Pancreas (tissue), 10 donors: Measurements from ENCODE around the gene ELL2. TPM values are rescaled to one million over a fixed set of nuclear protein-coding genes. Genes with fewer than 3 reads are reported as not detected.

Experiments used
- ATAC-seq, 4 donors: fragments of 200-7000 bp; cut with Tn5 transposase; one replicate each; pipeline versions ENCODE4 v1.8.0 to v1.9.1; 2020; ENCODE audit warnings: mild to moderate bottlenecking in 4 of 4, moderate library complexity in 4 of 4
- DNase-seq, 6 donors: peaks; one replicate each; pipeline ENCODE4 v3.0.0-alpha.2; 2020
- FAIRE-seq: peaks from 2 replicates; lab custom pipeline; 2012; peaks lifted over from hg19 to GRCh38; lab: Jason Lieb, UNC
- H3K27ac ChIP-seq, 4 donors: fragments of 200-600 bp; sonication (generic); 1 replicate in 3 of 4; 2 replicates in 1 of 4; pipeline versions ENCODE4 v1.5.0 to v1.8.0; 2020
- H3K27me3 ChIP-seq, 4 donors: fragments of 200-600 bp; one replicate each; pipeline ENCODE4 v1.8.0; 2021
- H3K36me3 ChIP-seq, 3 donors: fragments of 200-600 bp; sonication (generic) in 1 of 3; one replicate each; pipeline versions ENCODE4 v1.5.0 to v1.8.0; 2020 to 2021
- H3K4me1 ChIP-seq, 3 donors: fragments of 200-600 bp; one replicate each; pipeline ENCODE4 v1.8.0; 2021
- H3K4me3 ChIP-seq, 4 donors: fragments of 200-600 bp; sonication (generic) in 2 of 4; one replicate each; pipeline versions ENCODE4 v1.5.0 to v1.8.0; 2020 to 2021
- H3K9me3 ChIP-seq, 4 donors: fragments of 200-600 bp; one replicate each; pipeline ENCODE4 v1.8.0; 2021
- CTCF ChIP-seq, 4 donors: fragments of 200-600 bp; sonication (generic) in 3 of 4; IDR thresholded peaks; one replicate each; pipeline versions ENCODE4 v1.5.0 to v1.8.0; 2021; ENCODE audit warnings: antibody characterized with exemption in 4 of 4
- WGBS, 2 donors: extraction: QIAGEN DNeasy Blood & Tissue Kit; methylation state at CpG; one replicate each; pipeline ENCODE4 v1.1.7; 2013; 5-methylcytosine and 5-hydroxymethylcytosine counted together
- intact Hi-C, 3 donors: fragments of 100-400 bp; cut with DNase I; formaldehyde crosslinking; loops; one replicate each; pipeline versions ENCODE4 v1.11.1 to v1.14.2; 2022
- polyA plus RNA-seq, 2 donors: library from polyadenylated mRNA; stranded (reverse); fragments of 200-250 nt; gene quantifications; one replicate each; pipeline ENCODE4 v1.2.3, GENCODE V29; 2013
- total RNA-seq, 6 donors: library from RNA; stranded (reverse); fragmentation: NEBNext Ultra II Directional in 4 of 6; extraction: Animal tissue kit (Norgen Biotek cat#: 25700) in 4 of 6; gene quantifications; one replicate each; pipeline versions ENCODE4 v1.2.1 to v1.2.4, GENCODE V29; 2021 to 2023
- donor health status: healthy with polysubstance abuse.
- donor health status: DM: no; HTN: no; CAD: no; lungs with moderate emphysema.
- donor health status: DM: no; HTN: no; CAD: no.
- donor health status: control.
- donor health status: control.
- donor health status: Bipolar disorder and iron deficiency.
- donor health status: DM: yes; HTN: yes; CAD: no.
- donor health status: DM: no; HTN: no; CAD: no.
- donor health status: DM: no; HTN: no; CAD: no.
- donor health status: DM: yes; HTN: yes; CAD: no.

Gene ELL2
- total and polyA plus RNA-seq, 8 donors = 21.0 to 92.8 (median 76.8) TPM

- no peak for TF ChIP-seq CTCF (IDR thresholded peaks at IDR 0.05)
- DNase-seq (no peak), FAIRE-seq (no peak), ATAC-seq (no peak)
- Histone ChIP-seq H3K27ac (no peak overlapping the region), H3K9me3 (no peaks in the 10 kb centered on the region), H3K36me3 (no peaks in the 10 kb centered on the region), H3K4me3 (no peak overlapping the region), H3K27me3 (no peaks in the 10 kb centered on the region), H3K4me1 (peaks cover 9 to 22% (median 17%) of the 10 kb centered on the region in 3 donors)
- WGBS, 2 donors = 62 to 67% methylated on average over 8 of the region's 8 CpGs
- intact Hi-C loops = loop anchor here in 2 of 3 donors (10.0 kb wide), 1 partner anchor 371 kb away; no protein-coding TSS in a partner anchor
Measured at GRCh38 chr5:95963650-95964410, 2.2 kb upstream of the ELL2 start.

GRCh38 chr5:95962785-95963184, 1.1 kb upstream of the ELL2 start:
- ATAC-seq (no peak), FAIRE-seq (no peak), DNase-seq (peak in 1 of 6 donors; percentile 29)
- no peak for TF ChIP-seq CTCF (IDR thresholded peaks at IDR 0.05)
- Histone ChIP-seq H3K4me3 (peak overlapping the region in 2 of 4 donors; percentile 80 to 97), H3K36me3 (no peaks in the 10 kb centered on the region), H3K9me3 (no peaks in the 10 kb centered on the region), H3K27ac (peak overlapping the region; percentile 99 to 100 (median 100)), H3K27me3 (no peaks in the 10 kb centered on the region), H3K4me1 (peaks cover 17 to 33% (median 17%) of the 10 kb centered on the region in 3 donors)
- WGBS, 2 donors = 37 to 39% methylated on average over 6 of the region's 6 CpGs
- intact Hi-C loops = loop anchor here in 2 of 3 donors (10.0 kb wide), 1 partner anchor 372 kb away; no protein-coding TSS in a partner anchor

- Histone ChIP-seq H3K9me3 (no peaks in the 10 kb centered on the region), H3K27ac (peak overlapping the region; percentile 99 to 100 (median 100)), H3K4me1 (peaks cover 17 to 35% (median 20%) of the 10 kb centered on the region in 3 donors), H3K36me3 (no peaks in the 10 kb centered on the region), H3K27me3 (no peaks in the 10 kb centered on the region), H3K4me3 (peak overlapping the region; percentile 65 to 97 (median 88))
- no peak for TF ChIP-seq CTCF (IDR thresholded peaks at IDR 0.05)
- ATAC-seq (no peak), FAIRE-seq (no peak), DNase-seq (no peak)
- 20 to 26% methylated on average over 8 of the region's 8 CpGs for WGBS, 2 donors
- intact Hi-C loops = loop anchor here in 2 of 3 donors (10.0 kb wide), 1 partner anchor 372 kb away; no protein-coding TSS in a partner anchor
Measured at GRCh38 chr5:95962475-95962773, 773 bp upstream of the ELL2 start.

GRCh38 chr5:95960667-95961616, 709 bp downstream of the ELL2 start:
- H3K4me3 ChIP-seq = peak overlapping the region; percentile 65 to 97 (median 88)
- ATAC-seq (peak; percentile 64 to 79 (median 74)), DNase-seq (peak; percentile 82 to 92 (median 88)), FAIRE-seq (no peak)
- intact Hi-C loops = loop anchor here in 2 of 3 donors (10.0 kb wide), 1 partner anchor 374 kb away; no protein-coding TSS in a partner anchor
- no peaks in the 10 kb centered on the region for H3K36me3 ChIP-seq
- peak overlapping the region; percentile 99 to 100 (median 100) for H3K27ac ChIP-seq
- peak; percentile 60 to 77 (median 72) for TF ChIP-seq CTCF (IDR thresholded peaks at IDR 0.05)
- 0 to 1% methylated on average over 86 to 90 of the region's 90 CpGs for WGBS, 2 donors
- no peaks in the 10 kb centered on the region for H3K9me3 ChIP-seq
- H3K27me3 ChIP-seq = no peaks in the 10 kb centered on the region
- peaks cover 27 to 39% (median 27%) of the 10 kb centered on the region in 3 donors for H3K4me1 ChIP-seq
